Measurements from ENCODE around the gene SLC25A12. TPM values are rescaled to one million over a fixed set of nuclear protein-coding genes. Genes with fewer than 3 reads are reported as not detected.
A peak's percentile ranks its signal among the peaks of the same experiment; 100 is the strongest.
"Not testable (repeated sequence)": the region's sequence is repeated elsewhere in the genome, so short reads cannot be mapped to it uniquely, and the experiment has no call there.

The SLC25A12 gene
- total and polyA plus RNA-seq, 7 donors, result 19.1 to 83.6 (median 66.5) TPM

GRCh38 chr2:171813126-171813525 is 80.9 kb downstream of the SLC25A12 start:
- Histone ChIP-seq H3K36me3 (ENCODE audit: insufficient read depth in 1 of 2, low read depth in 1 of 2) (peaks cover 7 to 27% of the 10 kb centered on the region in 2 donors), H3K4me3 (no peak overlapping the region), H3K4me1 (peaks cover 11% of the 10 kb centered on the region), H3K27ac (peak overlapping the region; percentile 68), H3K27me3 (ENCODE audit: insufficient read depth in 3 of 3, low read length in 2 of 3) (no peaks in the 10 kb centered on the region), H3K9me3 (no peaks in the 10 kb centered on the region)
- DNase-seq, result no peak
- intact Hi-C loops (cut with DNase I), result loop anchor here (5.0 to 10.0 kb wide), 2 partner anchors 289 to 302 kb away; partner anchors contain the start of gene DLX2 (in 1 of the 2)
- ATAC-seq, result peak in 3 of 4 donors; percentile 11 to 59 (median 48)
- TF ChIP-seq CTCF (IDR thresholded peaks at IDR 0.05), result no peak
- 78 to 92% (median 81%) methylated on average over 3 of the region's 3 CpGs for WGBS, 3 donors

DNA sequence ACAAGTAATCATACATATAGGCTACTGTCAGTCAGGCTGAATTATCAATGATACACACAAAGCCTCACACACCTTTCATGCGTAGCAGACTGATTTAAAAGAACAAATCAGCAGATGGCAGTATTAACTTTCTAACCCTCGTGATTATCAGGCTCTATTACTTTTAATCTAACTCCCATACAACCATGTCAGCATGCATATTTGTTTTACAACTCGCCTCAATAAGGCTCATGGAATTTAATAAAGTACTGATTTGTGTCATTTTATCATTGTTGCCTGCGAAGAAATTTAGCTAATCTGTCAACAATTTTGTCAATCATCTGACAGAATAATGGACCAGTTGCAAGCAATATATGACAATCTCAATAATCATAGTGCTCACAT is 82.8 kb downstream of the SLC25A12 start:
- whole genome bisulfite sequencing, 3 donors, result 48 to 53% (median 52%) methylated on average over 4 of the region's 4 CpGs

GRCh38 chr2:171810422-171811244 is 83.4 kb downstream of the SLC25A12 start:
- H3K4me1 ChIP-seq, result peaks cover 11% of the 10 kb centered on the region
- H3K27ac ChIP-seq, result no peak overlapping the region
- ATAC-seq (no peak), DNase-seq (no peak)
- intact Hi-C loops (cut with DNase I), result loop anchor here (5.0 to 10.0 kb wide), 2 partner anchors 292 to 304 kb away; partner anchors contain the start of gene DLX2 (in 1 of the 2)
- H3K4me3 ChIP-seq, result no peak overlapping the region
- no peaks in the 10 kb centered on the region for H3K9me3 ChIP-seq
- 52 to 61% (median 52%) methylated on average over 5 of the region's 5 CpGs for WGBS, 3 donors
- no peaks in the 10 kb centered on the region for H3K27me3 ChIP-seq (ENCODE audit: insufficient read depth in 3 of 3, low read length in 2 of 3)
- TF ChIP-seq CTCF (IDR thresholded peaks at IDR 0.05), result no peak
- H3K36me3 ChIP-seq (ENCODE audit: insufficient read depth in 1 of 2, low read depth in 1 of 2), result peaks cover 9 to 43% of the 10 kb centered on the region in 2 donors

More for the DNA sequence above, 82.8 kb downstream of the SLC25A12 start:
- Histone ChIP-seq H3K36me3 (ENCODE audit: insufficient read depth in 1 of 2, low read depth in 1 of 2) (peaks cover 9 to 38% of the 10 kb centered on the region in 2 donors), H3K4me3 (no peak overlapping the region), H3K4me1 (peaks cover 11% of the 10 kb centered on the region), H3K27ac (no peak overlapping the region), H3K27me3 (ENCODE audit: insufficient read depth in 3 of 3, low read length in 2 of 3) (no peaks in the 10 kb centered on the region), H3K9me3 (no peaks in the 10 kb centered on the region)
- peak; percentile 30 for TF ChIP-seq CTCF (IDR thresholded peaks at IDR 0.05)
- intact Hi-C loops (cut with DNase I), result loop anchor here (5.0 to 10.0 kb wide), 2 partner anchors 291 to 304 kb away; partner anchors contain the start of gene DLX2 (in 1 of the 2)
- ATAC-seq (peak in 3 of 4 donors; percentile 43 to 70 (median 47)), DNase-seq (no peak)

- H3K27ac ChIP-seq; H3K4me3 ChIP-seq; H3K9me3 ChIP-seq; DNase-seq; H3K27me3 ChIP-seq (ENCODE audit: insufficient read depth in 3 of 3, low read length in 2 of 3); intact Hi-C loops (cut with DNase I); ATAC-seq: not testable (repeated sequence)
- Histone ChIP-seq H3K36me3 (ENCODE audit: insufficient read depth in 1 of 2, low read depth in 1 of 2) (peaks cover 5 to 56% of the 10 kb centered on the region in 2 donors), H3K4me1 (peaks cover 11% of the 10 kb centered on the region)
Measured at GRCh38 chr2:171808885-171809284, 85.2 kb downstream of the SLC25A12 start.

DNA sequence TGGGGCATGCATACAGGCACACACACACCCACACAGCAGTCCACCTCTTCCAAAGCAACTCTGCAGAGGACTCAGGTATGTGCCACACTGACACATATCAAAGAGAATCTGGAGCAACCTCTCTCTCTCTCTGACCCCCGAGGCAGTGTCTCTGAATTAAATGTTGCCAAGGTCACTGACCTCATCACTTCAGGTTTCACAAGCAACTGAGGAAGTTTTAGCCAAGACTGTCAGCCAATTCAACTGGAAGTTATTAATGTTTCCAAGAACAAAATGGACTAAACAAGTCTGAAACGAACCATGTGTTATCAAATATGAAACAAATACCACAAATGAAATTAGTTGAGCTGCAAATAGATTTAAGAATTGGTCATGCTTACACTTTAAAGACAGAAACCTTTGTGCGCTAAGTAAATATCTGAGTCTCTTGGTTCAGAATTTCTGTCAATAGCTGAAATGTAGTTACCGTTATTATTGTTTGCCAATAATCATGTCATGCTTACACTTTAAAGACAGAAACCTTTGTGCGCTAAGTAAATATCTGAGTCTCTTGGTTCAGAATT is 86.1 kb downstream of the SLC25A12 start:
- Histone ChIP-seq H3K27ac (no peak overlapping the region), H3K4me3 (no peak overlapping the region), H3K36me3 (ENCODE audit: insufficient read depth in 1 of 2, low read depth in 1 of 2) (peaks cover 7 to 56% of the 10 kb centered on the region in 2 donors), H3K9me3 (no peaks in the 10 kb centered on the region), H3K27me3 (ENCODE audit: insufficient read depth in 3 of 3, low read length in 2 of 3) (no peaks in the 10 kb centered on the region), H3K4me1 (peaks cover 6% of the 10 kb centered on the region)
- TF ChIP-seq CTCF (IDR thresholded peaks at IDR 0.05), result no peak
- 60 to 69% (median 61%) methylated on average over 5 of the region's 5 CpGs for WGBS, 3 donors
- intact Hi-C loops (cut with DNase I), result no loop called here
- no peak for DNase-seq
- peak in 2 of 4 donors; percentile 20 to 34 for ATAC-seq

Data from psoas muscle (tissue), 8 donors.